Erythroblast (primary cell): ENCODE results near the gene TPK1.

Experiments used
- GATA1 ChIP-seq: IDR thresholded peaks from 2 replicates; pipeline ENCODE4 v1.6.1; 2011; ENCODE audit warnings: low read depth, mild to moderate bottlenecking, control low read depth, low read length, moderate library complexity
- POLR2A ChIP-seq: IDR thresholded peaks from 2 replicates; pipeline ENCODE4 v1.6.1; 2011; ENCODE audit warnings: mild to moderate bottlenecking, low read length

DNA sequence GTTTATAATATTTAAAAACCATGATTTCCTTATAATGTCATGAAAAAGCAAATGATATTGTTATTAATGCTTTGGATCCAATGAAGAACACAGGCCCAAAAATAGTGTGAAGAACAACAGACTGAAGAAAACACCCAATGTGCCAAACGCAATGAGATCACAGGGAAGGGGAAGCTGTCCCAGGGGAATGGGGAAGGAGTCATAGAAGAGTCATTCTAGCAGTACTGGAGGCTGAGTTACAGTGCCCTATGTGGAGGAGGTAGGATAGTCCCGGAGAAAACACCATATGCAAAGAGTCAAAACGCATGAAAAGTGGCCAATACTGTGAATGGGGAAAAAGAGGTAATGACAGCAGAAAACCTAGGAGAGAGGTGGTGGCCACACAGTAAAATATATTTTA, 50.9 kb downstream of the TPK1 start:
- TF ChIP-seq POLR2A (no peak), GATA1 (no peak)
